GM23338 (cell line): Measurements from ENCODE around the gene CST9L. TPM values are rescaled to one million over a fixed set of nuclear protein-coding genes. Genes with fewer than 3 reads are reported as not detected.

Experiments used
- ATAC-seq: fragments of 200-7000 bp; cut with Tn5 transposase; 3 replicates; pipeline ENCODE4 v1.9.1; 2020
- DNase-seq: peaks from one replicate; pipeline ENCODE4 v3.0.0-alpha.2; 2015; ENCODE audit warnings: low spot score
- H2AFZ ChIP-seq: fragments of 200-600 bp; sonication (generic); 2 replicates; pipeline ENCODE4 v1.8.0; 2016; ENCODE audit warnings: antibody characterized with exemption, mild to moderate bottlenecking, moderate library complexity
- H3F3A ChIP-seq: fragments of 200-600 bp; sonication (generic); replicated peaks from 2 replicates; pipeline ENCODE4 v1.8.0; 2017; ENCODE audit warnings: antibody characterized with exemption, mixed run types, low read depth
- H3K27ac ChIP-seq: fragments of 200-600 bp; sonication (generic); 2 replicates; pipeline ENCODE4 v1.6.1; 2016; ENCODE audit warnings: low read depth
- H3K27me3 ChIP-seq: fragments of 200-600 bp; sonication (generic); 2 replicates; pipeline ENCODE4 v1.8.0; 2016; ENCODE audit warnings: mild to moderate bottlenecking, mixed run types, moderate library complexity; ENCODE audit not compliant: insufficient read depth
- H3K36me3 ChIP-seq: fragments of 200-600 bp; sonication (generic); 2 replicates; pipeline ENCODE4 v1.8.0; 2016; ENCODE audit warnings: mild to moderate bottlenecking; ENCODE audit not compliant: insufficient read depth
- H3K4me1 ChIP-seq: fragments of 200-600 bp; sonication (generic); 2 replicates; pipeline ENCODE4 v1.8.0; 2016; ENCODE audit warnings: mild to moderate bottlenecking, moderate library complexity; ENCODE audit not compliant: insufficient read depth
- H3K4me2 ChIP-seq: fragments of 200-600 bp; sonication (generic); 2 replicates; pipeline ENCODE4 v1.7.1; 2017; ENCODE audit warnings: mixed run types
- H3K4me3 ChIP-seq: fragments of 200-600 bp; sonication (generic); 2 replicates; pipeline ENCODE4 v1.6.1; 2016; ENCODE audit warnings: mixed run types
- H3K79me2 ChIP-seq: fragments of 200-600 bp; sonication (generic); replicated peaks from 2 replicates; pipeline ENCODE4 v1.8.0; 2017; ENCODE audit warnings: mild to moderate bottlenecking; ENCODE audit not compliant: insufficient read depth
- H3K9me2 ChIP-seq: fragments of 200-600 bp; sonication (generic); 2 replicates; pipeline ENCODE4 v1.8.0; 2017; ENCODE audit not compliant: insufficient read depth
- H4K20me1 ChIP-seq: fragments of 200-600 bp; sonication (generic); replicated peaks from 2 replicates; pipeline ENCODE4 v1.8.0; 2017; ENCODE audit warnings: mild to moderate bottlenecking; ENCODE audit not compliant: insufficient read depth
- H3K27ac Mint-ChIP-seq: 2 replicates; pipeline ENCODE4 v1.8.0; 2020; ENCODE audit warnings: inconsistent platforms, mild to moderate bottlenecking, moderate library complexity, mixed read lengths
- H3K27me3 Mint-ChIP-seq: 3 replicates; pipeline ENCODE4 v1.8.0; 2022; ENCODE audit warnings: low read depth, mild to moderate bottlenecking, moderate library complexity, mixed read lengths, inconsistent platforms; ENCODE audit not compliant: insufficient read depth, poor library complexity
- H3K36me3 Mint-ChIP-seq: 3 replicates; pipeline ENCODE4 v1.8.0; 2021; ENCODE audit warnings: low read depth, mild to moderate bottlenecking, inconsistent platforms, moderate library complexity, mixed read lengths
- H3K4me1 Mint-ChIP-seq: 3 replicates; pipeline ENCODE4 v1.8.0; 2020; ENCODE audit warnings: mild to moderate bottlenecking, inconsistent platforms, mixed read lengths
- H3K4me3 Mint-ChIP-seq: 3 replicates; pipeline ENCODE4 v1.8.0; 2021; ENCODE audit warnings: moderate library complexity, mild to moderate bottlenecking, inconsistent platforms, mixed read lengths
- H3K9me3 Mint-ChIP-seq: 3 replicates; pipeline ENCODE4 v1.8.0; 2020; ENCODE audit warnings: moderate library complexity, mild to moderate bottlenecking, inconsistent platforms, mixed read lengths
- ETS1 ChIP-seq: IDR thresholded peaks from 2 replicates; pipeline ENCODE4 v1.6.1; 2016; ENCODE audit warnings: antibody characterized with exemption
- EZH2 ChIP-seq: fragments of 200-600 bp; sonication (generic); IDR thresholded peaks from one replicate; pipeline ENCODE4 v1.8.0; 2017; ENCODE audit warnings: antibody characterized with exemption, mild to moderate bottlenecking, low read depth; ENCODE audit not compliant: unreplicated experiment
- EZH2phosphoT487 ChIP-seq: fragments of 200-600 bp; sonication (generic); IDR thresholded peaks from one replicate; pipeline ENCODE4 v1.8.1; 2018; ENCODE audit warnings: antibody characterized with exemption; ENCODE audit not compliant: unreplicated experiment
- NANOG ChIP-seq: IDR thresholded peaks from 2 replicates; pipeline ENCODE4 v1.6.1; 2016; ENCODE audit warnings: antibody characterized with exemption, borderline replicate concordance
- POLR2AphosphoS5 ChIP-seq: IDR thresholded peaks from 2 replicates; pipeline ENCODE4 v1.6.1; 2016; ENCODE audit warnings: antibody characterized with exemption, low read depth
- STAT1 ChIP-seq: IDR thresholded peaks from one replicate; pipeline ENCODE4 v1.6.1; 2016; ENCODE audit warnings: antibody characterized with exemption; ENCODE audit not compliant: unreplicated experiment
- ZNF114 ChIP-seq: fragments of 250-450 bp; sonication (Bioruptor Pico); IDR thresholded peaks from 2 replicates; pipeline ENCODE4 v1.5.0; 2020; ENCODE audit warnings: mild to moderate bottlenecking, moderate library complexity
- ZNF331 ChIP-seq: fragments of 250-450 bp; sonication (Bioruptor Pico); IDR thresholded peaks from 2 replicates; pipeline ENCODE4 v1.5.0; 2020; ENCODE audit warnings: low read depth, mild to moderate bottlenecking, moderate library complexity
- polyA plus RNA-seq: library from polyadenylated mRNA; unstranded; fragments of >200 nt; fragmentation: Nextera tagmentation; extraction: Ambion mirVana; gene quantifications from 2 replicates; pipeline ENCODE4 v1.2.1, GENCODE V29; 2016
- total RNA-seq: library from RNA; depleted of rRNA; stranded (reverse); fragments of >200 nt; shearing (Covaris generic); gene quantifications from 2 replicates; pipeline ENCODE4 v1.2.3, GENCODE V29; 2014
- TF ChIP-seq, protein P1 (sequence below): fragments of 250-450 bp; sonication (Bioruptor Pico); IDR thresholded peaks from 2 replicates; pipeline ENCODE4 v1.5.0; 2020; ENCODE audit warnings: mild to moderate bottlenecking, moderate library complexity

CST9L gene
- total and polyA plus RNA-seq, 2 experiments from 2014 or later, result not detected

GRCh38 chr20:23548408-23548807 lies 19.9 kb downstream of the CST9L start:
- DNase-seq, result no peak
- no peaks in the 10 kb centered on the region for H3K4me1 ChIP-seq
- H3K36me3 Mint-ChIP-seq, result no peaks in the 10 kb centered on the region
- no peak overlapping the region for H2AFZ ChIP-seq
- no peak overlapping the region for H3K27ac ChIP-seq
- no peak for ATAC-seq
- TF ChIP-seq, protein P1, sequence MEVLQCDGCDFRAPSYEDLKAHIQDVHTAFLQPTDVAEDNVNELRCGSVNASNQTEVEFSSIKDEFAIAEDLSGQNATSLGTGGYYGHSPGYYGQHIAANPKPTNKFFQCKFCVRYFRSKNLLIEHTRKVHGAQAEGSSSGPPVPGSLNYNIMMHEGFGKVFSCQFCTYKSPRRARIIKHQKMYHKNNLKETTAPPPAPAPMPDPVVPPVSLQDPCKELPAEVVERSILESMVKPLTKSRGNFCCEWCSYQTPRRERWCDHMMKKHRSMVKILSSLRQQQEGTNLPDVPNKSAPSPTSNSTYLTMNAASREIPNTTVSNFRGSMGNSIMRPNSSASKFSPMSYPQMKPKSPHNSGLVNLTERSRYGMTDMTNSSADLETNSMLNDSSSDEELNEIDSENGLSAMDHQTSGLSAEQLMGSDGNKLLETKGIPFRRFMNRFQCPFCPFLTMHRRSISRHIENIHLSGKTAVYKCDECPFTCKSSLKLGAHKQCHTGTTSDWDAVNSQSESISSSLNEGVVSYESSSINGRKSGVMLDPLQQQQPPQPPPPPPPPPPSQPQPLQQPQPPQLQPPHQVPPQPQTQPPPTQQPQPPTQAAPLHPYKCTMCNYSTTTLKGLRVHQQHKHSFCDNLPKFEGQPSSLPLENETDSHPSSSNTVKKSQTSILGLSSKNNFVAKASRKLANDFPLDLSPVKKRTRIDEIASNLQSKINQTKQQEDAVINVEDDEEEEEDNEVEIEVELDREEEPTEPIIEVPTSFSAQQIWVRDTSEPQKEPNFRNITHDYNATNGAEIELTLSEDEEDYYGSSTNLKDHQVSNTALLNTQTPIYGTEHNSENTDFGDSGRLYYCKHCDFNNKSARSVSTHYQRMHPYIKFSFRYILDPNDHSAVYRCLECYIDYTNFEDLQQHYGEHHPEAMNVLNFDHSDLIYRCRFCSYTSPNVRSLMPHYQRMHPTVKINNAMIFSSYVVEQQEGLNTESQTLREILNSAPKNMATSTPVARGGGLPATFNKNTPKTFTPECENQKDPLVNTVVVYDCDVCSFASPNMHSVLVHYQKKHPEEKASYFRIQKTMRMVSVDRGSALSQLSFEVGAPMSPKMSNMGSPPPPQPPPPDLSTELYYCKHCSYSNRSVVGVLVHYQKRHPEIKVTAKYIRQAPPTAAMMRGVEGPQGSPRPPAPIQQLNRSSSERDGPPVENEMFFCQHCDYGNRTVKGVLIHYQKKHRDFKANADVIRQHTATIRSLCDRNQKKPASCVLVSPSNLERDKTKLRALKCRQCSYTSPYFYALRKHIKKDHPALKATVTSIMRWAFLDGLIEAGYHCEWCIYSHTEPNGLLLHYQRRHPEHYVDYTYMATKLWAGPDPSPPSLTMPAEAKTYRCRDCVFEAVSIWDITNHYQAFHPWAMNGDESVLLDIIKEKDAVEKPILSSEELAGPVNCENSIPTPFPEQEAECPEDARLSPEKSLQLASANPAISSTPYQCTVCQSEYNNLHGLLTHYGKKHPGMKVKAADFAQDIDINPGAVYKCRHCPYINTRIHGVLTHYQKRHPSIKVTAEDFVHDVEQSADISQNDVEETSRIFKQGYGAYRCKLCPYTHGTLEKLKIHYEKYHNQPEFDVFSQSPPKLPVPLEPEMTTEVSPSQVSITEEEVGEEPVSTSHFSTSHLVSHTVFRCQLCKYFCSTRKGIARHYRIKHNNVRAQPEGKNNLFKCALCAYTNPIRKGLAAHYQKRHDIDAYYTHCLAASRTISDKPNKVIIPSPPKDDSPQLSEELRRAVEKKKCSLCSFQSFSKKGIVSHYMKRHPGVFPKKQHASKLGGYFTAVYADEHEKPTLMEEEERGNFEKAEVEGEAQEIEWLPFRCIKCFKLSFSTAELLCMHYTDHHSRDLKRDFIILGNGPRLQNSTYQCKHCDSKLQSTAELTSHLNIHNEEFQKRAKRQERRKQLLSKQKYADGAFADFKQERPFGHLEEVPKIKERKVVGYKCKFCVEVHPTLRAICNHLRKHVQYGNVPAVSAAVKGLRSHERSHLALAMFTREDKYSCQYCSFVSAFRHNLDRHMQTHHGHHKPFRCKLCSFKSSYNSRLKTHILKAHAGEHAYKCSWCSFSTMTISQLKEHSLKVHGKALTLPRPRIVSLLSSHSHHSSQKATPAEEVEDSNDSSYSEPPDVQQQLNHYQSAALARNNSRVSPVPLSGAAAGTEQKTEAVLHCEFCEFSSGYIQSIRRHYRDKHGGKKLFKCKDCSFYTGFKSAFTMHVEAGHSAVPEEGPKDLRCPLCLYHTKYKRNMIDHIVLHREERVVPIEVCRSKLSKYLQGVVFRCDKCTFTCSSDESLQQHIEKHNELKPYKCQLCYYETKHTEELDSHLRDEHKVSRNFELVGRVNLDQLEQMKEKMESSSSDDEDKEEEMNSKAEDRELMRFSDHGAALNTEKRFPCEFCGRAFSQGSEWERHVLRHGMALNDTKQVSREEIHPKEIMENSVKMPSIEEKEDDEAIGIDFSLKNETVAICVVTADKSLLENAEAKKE (CRISPR knock-in tag), result no peak
- TF ChIP-seq ETS1 (no peak), ZNF114 (CRISPR knock-in tag) (no peak), NANOG (no peak), POLR2AphosphoS5 (no peak), ZNF331 (CRISPR knock-in tag) (no peak), EZH2 (no peak), EZH2phosphoT487 (no peak), STAT1 (no peak)
- no peak overlapping the region for H3K27ac Mint-ChIP-seq
- no peaks in the 10 kb centered on the region for H4K20me1 ChIP-seq
- H3K4me3 Mint-ChIP-seq, result no peak overlapping the region
- H3K4me1 Mint-ChIP-seq, result no peaks in the 10 kb centered on the region; the same call in 1 of the 3 replicates
- no peaks in the 10 kb centered on the region for H3F3A ChIP-seq
- no peaks in the 10 kb centered on the region; the same call in 2 of the 3 replicates for H3K9me3 Mint-ChIP-seq
- 0 out of 2 replicates have a peak, but pooled peaks cover 15% of the 10 kb centered on the region for H3K9me2 ChIP-seq
- no peak overlapping the region for H3K4me3 ChIP-seq
- H3K36me3 ChIP-seq, result no peaks in the 10 kb centered on the region
- H3K27me3 Mint-ChIP-seq, result peaks cover 6% of the 10 kb centered on the region
- no peaks in the 10 kb centered on the region for H3K27me3 ChIP-seq
- no peaks in the 10 kb centered on the region for H3K79me2 ChIP-seq
- H3K4me2 ChIP-seq, result no peak overlapping the region
